Measurements from ENCODE around the gene SLC12A7. TPM values are rescaled to one million over a fixed set of nuclear protein-coding genes. Genes with fewer than 3 reads are reported as not detected.
"Not testable (repeated sequence)": the region's sequence is repeated elsewhere in the genome, so short reads cannot be mapped to it uniquely, and the experiment has no call there.

SLC12A7 gene
- total RNA-seq, 1 donor from 2014 or later = 49.5 TPM

DNA sequence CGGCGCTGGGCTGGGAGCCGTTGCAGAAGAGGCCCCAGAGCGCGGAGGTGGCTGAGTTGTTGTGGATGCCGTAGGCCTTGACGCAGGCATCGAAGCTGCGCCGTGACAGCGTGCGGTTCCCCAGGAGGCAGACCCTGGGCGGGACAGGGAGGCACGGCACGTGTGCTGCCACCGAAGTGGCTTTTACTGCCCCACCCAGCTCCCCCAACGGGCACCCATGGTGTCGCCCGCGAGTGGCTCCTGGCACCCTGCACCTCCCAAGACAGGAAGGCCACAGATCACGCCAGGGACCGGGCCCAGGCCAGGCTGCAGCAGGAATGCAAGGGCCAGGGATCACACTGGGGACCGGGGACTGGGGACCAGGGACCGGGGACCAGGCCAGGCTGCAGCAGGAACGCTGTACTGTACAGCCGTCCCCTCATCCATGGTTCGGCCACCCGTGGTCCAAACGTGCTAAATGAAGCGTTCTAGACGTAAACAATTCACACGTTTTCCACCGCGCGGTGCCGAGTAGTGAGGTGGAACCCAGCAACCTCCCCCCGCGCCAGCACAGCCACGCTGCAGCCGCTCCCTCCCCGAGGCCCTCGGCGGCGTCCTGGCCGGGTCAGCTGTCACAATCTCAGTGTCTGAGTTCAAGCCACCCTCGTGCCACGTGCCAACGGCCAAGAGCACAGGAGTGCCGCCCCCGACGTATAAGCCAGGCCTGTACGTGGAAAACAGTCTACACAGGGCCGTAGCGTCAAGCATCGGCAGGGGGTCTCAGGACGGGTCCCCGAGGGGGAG lies 27.8 kb downstream of the SLC12A7 start:
- TF ChIP-seq, protein P1, sequence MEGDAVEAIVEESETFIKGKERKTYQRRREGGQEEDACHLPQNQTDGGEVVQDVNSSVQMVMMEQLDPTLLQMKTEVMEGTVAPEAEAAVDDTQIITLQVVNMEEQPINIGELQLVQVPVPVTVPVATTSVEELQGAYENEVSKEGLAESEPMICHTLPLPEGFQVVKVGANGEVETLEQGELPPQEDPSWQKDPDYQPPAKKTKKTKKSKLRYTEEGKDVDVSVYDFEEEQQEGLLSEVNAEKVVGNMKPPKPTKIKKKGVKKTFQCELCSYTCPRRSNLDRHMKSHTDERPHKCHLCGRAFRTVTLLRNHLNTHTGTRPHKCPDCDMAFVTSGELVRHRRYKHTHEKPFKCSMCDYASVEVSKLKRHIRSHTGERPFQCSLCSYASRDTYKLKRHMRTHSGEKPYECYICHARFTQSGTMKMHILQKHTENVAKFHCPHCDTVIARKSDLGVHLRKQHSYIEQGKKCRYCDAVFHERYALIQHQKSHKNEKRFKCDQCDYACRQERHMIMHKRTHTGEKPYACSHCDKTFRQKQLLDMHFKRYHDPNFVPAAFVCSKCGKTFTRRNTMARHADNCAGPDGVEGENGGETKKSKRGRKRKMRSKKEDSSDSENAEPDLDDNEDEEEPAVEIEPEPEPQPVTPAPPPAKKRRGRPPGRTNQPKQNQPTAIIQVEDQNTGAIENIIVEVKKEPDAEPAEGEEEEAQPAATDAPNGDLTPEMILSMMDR (IDR thresholded peaks at IDR 0.05) = no peak
- Histone ChIP-seq H3K4me3 (no peak overlapping the region), H3K36me3 (peaks cover 82% of the 10 kb centered on the region), H3K27ac (no peak overlapping the region), H3K9me3 (no peaks in the 10 kb centered on the region), H3K27me3 (ENCODE audit: low read depth) (no peaks in the 10 kb centered on the region), H3K4me1 (no peaks in the 10 kb centered on the region)
- ATAC-seq (no peak), DNase-seq (no peak)
- intact Hi-C loops (cut with DNase I) = no loop called here

DNA sequence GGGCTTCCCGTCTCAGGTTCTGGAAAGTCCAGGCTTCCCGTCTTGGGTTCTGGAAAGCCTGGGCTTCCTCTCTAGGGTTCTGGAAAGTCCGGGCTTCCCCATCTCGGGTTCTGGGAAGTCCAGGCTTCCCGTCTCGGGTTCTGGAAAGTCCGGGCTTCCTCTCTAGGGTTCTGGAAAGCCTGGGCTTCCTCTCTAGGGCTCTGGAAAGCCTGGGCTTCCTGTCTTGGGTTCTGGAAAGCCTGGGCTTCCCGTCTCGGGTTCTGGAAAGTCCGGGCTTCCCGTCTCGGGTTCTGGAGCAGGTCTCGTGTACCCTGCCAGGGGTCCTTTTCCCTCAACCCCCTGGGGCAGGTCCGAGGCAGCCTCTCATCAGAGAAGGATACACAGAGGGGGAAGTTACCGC lies 28.8 kb downstream of the SLC12A7 start:
- H3K4me1 ChIP-seq; H3K27me3 ChIP-seq (ENCODE audit: low read depth); intact Hi-C loops (cut with DNase I); ATAC-seq; DNase-seq; H3K9me3 ChIP-seq; H3K27ac ChIP-seq; H3K4me3 ChIP-seq: not testable (repeated sequence)
- H3K36me3 ChIP-seq = peaks cover 81% of the 10 kb centered on the region

DNA sequence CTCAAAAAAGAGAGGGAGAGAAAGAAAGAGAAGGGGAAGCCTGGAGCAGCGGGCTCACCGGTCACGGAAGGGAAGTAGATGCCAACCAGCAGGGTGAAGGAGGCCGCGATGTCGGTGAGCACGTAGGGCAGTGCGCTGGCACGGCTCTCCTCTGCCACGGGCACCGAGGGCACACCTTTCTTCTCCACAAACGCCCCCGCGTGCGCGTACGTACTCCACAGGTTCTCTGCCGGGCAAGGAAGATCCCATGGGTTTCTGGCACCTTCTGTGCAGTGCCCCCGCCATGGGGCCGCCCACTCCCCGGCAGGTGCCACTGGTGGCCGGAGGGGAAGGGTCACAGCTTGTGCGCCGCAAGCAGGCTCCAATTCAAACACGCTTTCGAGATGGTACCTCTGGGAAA lies 30.3 kb downstream of the SLC12A7 start:
- no peaks in the 10 kb centered on the region for H3K27me3 ChIP-seq (ENCODE audit: low read depth)
- no peaks in the 10 kb centered on the region for H3K9me3 ChIP-seq
- TF ChIP-seq, protein P1 (IDR thresholded peaks at IDR 0.05) = no peak
- no peak overlapping the region for H3K27ac ChIP-seq
- H3K36me3 ChIP-seq = peaks cover 81% of the 10 kb centered on the region
- H3K4me1 ChIP-seq = no peaks in the 10 kb centered on the region
- DNase-seq = no peak
- no peak overlapping the region for H3K4me3 ChIP-seq
- intact Hi-C loops (cut with DNase I) = no loop called here
- no peak for ATAC-seq

DNA sequence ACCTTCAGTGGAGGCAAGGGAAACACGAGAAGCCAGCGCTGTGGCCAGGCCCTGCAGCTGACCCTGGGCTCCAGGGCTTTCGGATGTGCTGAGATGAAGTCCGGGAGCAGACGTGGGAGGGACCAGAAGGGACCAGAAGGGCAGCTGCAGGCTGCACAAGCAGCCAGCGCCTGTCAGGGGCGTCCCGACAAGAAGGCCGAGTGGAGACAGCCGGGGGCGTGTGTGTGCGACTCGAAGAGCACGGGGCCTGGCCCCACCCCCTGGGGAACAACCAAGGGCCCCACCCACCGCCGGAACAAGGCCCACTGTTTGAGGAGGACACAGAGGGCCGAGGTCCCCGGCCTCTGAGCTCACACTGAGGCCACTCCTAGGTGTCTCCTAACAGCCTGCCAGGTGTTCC lies 31.4 kb downstream of the SLC12A7 start:
- Histone ChIP-seq H3K9me3 (no peaks in the 10 kb centered on the region), H3K4me3 (no peak overlapping the region), H3K4me1 (no peaks in the 10 kb centered on the region), H3K27me3 (ENCODE audit: low read depth) (no peaks in the 10 kb centered on the region), H3K27ac (no peak overlapping the region), H3K36me3 (peaks cover 81% of the 10 kb centered on the region)
- DNase-seq (no peak), ATAC-seq (no peak)
- TF ChIP-seq, protein P1 (IDR thresholded peaks at IDR 0.05) = no peak
- intact Hi-C loops (cut with DNase I) = no loop called here

DNA sequence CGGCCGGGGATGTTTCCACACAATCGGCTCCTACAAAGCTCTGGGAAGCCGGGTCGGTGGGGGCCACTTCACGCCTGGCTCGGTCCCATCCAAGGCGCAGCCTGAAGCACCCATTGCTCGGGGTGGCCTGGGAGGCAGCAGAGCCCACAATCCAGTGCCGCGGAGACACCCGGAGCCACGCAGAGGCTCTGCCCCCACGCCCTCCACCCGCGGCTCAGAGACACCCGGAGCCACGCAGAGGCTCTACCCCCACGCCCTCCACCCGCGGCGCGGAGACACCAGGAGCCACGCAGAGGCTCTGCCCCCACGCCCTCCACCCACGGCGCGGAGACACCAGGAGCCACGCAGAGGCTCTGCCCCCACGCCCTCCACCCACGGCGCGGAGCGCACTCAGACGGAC lies 31.9 kb downstream of the SLC12A7 start:
- no peaks in the 10 kb centered on the region for H3K4me1 ChIP-seq
- TF ChIP-seq, protein P1 (IDR thresholded peaks at IDR 0.05) = no peak
- ATAC-seq = no peak
- peaks cover 81% of the 10 kb centered on the region for H3K36me3 ChIP-seq
- H3K9me3 ChIP-seq = no peaks in the 10 kb centered on the region
- H3K4me3 ChIP-seq = no peak overlapping the region
- no peaks in the 10 kb centered on the region for H3K27me3 ChIP-seq (ENCODE audit: low read depth)
- no peak for DNase-seq
- intact Hi-C loops (cut with DNase I) = no loop called here
- no peak overlapping the region for H3K27ac ChIP-seq

DNA sequence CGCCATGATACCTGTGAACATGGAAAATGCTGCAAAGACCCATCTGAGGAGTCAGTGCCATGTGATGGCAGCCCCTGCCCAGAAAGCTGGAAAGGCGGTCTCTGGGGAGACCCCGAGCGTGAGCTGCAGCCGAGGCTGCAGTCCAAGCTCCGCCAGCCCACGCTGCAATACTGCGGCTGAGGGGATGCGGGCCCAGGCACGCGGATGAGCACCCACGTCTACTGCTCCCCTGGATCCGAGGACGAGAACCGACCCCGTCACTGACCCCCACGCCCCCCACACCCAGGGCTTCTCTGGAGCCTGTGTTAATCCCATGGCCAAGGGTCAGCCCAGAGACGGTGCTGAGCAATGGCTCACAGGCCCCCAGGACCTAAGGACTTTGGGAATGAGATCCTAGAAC lies 32.4 kb downstream of the SLC12A7 start:
- peaks cover 81% of the 10 kb centered on the region for H3K36me3 ChIP-seq
- ATAC-seq (no peak), DNase-seq (no peak)
- TF ChIP-seq, protein P1 (IDR thresholded peaks at IDR 0.05) = no peak
- H3K4me1 ChIP-seq = no peaks in the 10 kb centered on the region
- no peak overlapping the region for H3K27ac ChIP-seq
- H3K9me3 ChIP-seq = no peaks in the 10 kb centered on the region
- intact Hi-C loops (cut with DNase I) = no loop called here
- no peak overlapping the region for H3K4me3 ChIP-seq
- H3K27me3 ChIP-seq (ENCODE audit: low read depth) = no peaks in the 10 kb centered on the region
